ENCODE measurements around the gene GALNT17.
"Not testable (repeated sequence)": the region's sequence is repeated elsewhere in the genome, so short reads cannot be mapped to it uniquely, and the experiment has no call there.

The GALNT17 gene

GRCh38 chr7:71626206-71626605 lies 494.3 kb downstream of the GALNT17 start:
- TF ChIP-seq CTCF (IDR thresholded peaks at IDR 0.05; ENCODE audit: low read depth, low read length, missing control alignments) = no peak
- Histone ChIP-seq H3K27ac (no peak overlapping the region), H3K27me3 (replicated peaks) (no peaks in the 10 kb centered on the region), H3K36me3 (replicated peaks) (no peaks in the 10 kb centered on the region), H3K4me3 (ENCODE audit: low read depth, low read length) (no peak overlapping the region)
- in situ Hi-C loops (cut with HindIII; ENCODE audit: low pct_ligation_motif_present, low sequenced_read_pairs) = no loop called here
- peak; percentile 76 for DNase-seq

- H3K27me3 ChIP-seq (replicated peaks) = no peaks in the 10 kb centered on the region
- no peak for DNase-seq
- no peak for TF ChIP-seq CTCF (IDR thresholded peaks at IDR 0.05; ENCODE audit: low read depth, low read length, missing control alignments)
- no peaks in the 10 kb centered on the region for H3K36me3 ChIP-seq (replicated peaks)
- in situ Hi-C loops (cut with HindIII; ENCODE audit: low pct_ligation_motif_present, low sequenced_read_pairs) = no loop called here
- H3K27ac ChIP-seq = no peak overlapping the region
- H3K4me3 ChIP-seq (ENCODE audit: low read depth, low read length) = no peak overlapping the region
Measured at GRCh38 chr7:71627651-71628050, 495.7 kb downstream of the GALNT17 start.

- H3K27ac ChIP-seq = no peak overlapping the region
- no peaks in the 10 kb centered on the region for H3K27me3 ChIP-seq (replicated peaks)
- no peak for DNase-seq
- no peak for TF ChIP-seq CTCF (IDR thresholded peaks at IDR 0.05; ENCODE audit: low read depth, low read length, missing control alignments)
- H3K4me3 ChIP-seq (ENCODE audit: low read depth, low read length) = no peak overlapping the region
- H3K36me3 ChIP-seq (replicated peaks) = no peaks in the 10 kb centered on the region
- in situ Hi-C loops (cut with HindIII; ENCODE audit: low pct_ligation_motif_present, low sequenced_read_pairs) = no loop called here
Measured at GRCh38 chr7:71630516-71630915, 498.6 kb downstream of the GALNT17 start.

GRCh38 chr7:71633551-71634008 lies 501.6 kb downstream of the GALNT17 start:
- Histone ChIP-seq H3K4me3 (ENCODE audit: low read depth, low read length) (no peak overlapping the region), H3K36me3 (replicated peaks) (no peaks in the 10 kb centered on the region), H3K27ac (peak overlapping the region; percentile 86), H3K27me3 (replicated peaks) (no peaks in the 10 kb centered on the region)
- TF ChIP-seq CTCF (IDR thresholded peaks at IDR 0.05; ENCODE audit: low read depth, low read length, missing control alignments) = no peak
- peak; percentile 94 for DNase-seq
- in situ Hi-C loops (cut with HindIII; ENCODE audit: low pct_ligation_motif_present, low sequenced_read_pairs) = no loop called here

- DNase-seq; H3K4me3 ChIP-seq (ENCODE audit: low read depth, low read length); H3K36me3 ChIP-seq (replicated peaks); H3K27me3 ChIP-seq (replicated peaks); in situ Hi-C loops (cut with HindIII; ENCODE audit: low pct_ligation_motif_present, low sequenced_read_pairs); H3K27ac ChIP-seq: not testable (repeated sequence)
Measured at GRCh38 chr7:71635849-71636248, 503.9 kb downstream of the GALNT17 start.

- DNase-seq = peak; percentile 57
- in situ Hi-C loops (cut with HindIII; ENCODE audit: low pct_ligation_motif_present, low sequenced_read_pairs) = no loop called here
- Histone ChIP-seq H3K27ac (no peak overlapping the region), H3K4me3 (ENCODE audit: low read depth, low read length) (no peak overlapping the region), H3K36me3 (replicated peaks) (no peaks in the 10 kb centered on the region), H3K27me3 (replicated peaks) (no peaks in the 10 kb centered on the region)
- TF ChIP-seq CTCF (IDR thresholded peaks at IDR 0.05; ENCODE audit: low read depth, low read length, missing control alignments) = no peak
Measured at GRCh38 chr7:71636329-71636728, 504.4 kb downstream of the GALNT17 start.
